GM19351 (cell line): ENCODE results near the gene CYP46A1.
"Not testable (repeated sequence)": the region's sequence is repeated elsewhere in the genome, so short reads cannot be mapped to it uniquely, and the experiment has no call there.

Source experiments
- ATAC-seq: cut with Tn5 transposase; IDR thresholded peaks from one replicate; pipeline ENCODE4 v1.9.1; 2021; ENCODE audit warnings: mild to moderate bottlenecking, moderate library complexity; ENCODE audit not compliant: unreplicated experiment

CYP46A1 gene

DNA sequence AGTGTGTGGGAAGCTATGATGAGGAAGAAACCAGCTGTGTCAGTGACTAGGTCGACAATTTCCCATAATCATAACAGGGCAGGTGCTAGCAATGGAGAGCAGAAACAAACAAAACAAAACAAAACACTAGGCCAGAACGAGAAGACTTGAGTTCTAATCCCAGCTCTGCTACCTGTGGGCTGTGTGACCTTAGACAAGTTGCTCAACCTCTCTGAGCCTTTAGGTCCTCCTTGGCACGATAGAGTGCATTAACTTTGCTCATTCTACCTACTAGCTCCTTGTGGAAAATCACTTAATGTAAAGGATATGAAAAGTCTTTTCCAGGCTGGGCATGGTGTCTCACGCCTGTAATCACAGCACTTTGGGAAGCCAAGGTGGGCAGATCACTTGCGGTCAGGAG lies 27.9 kb upstream of the CYP46A1 start:
- ATAC-seq: no peak

DNA sequence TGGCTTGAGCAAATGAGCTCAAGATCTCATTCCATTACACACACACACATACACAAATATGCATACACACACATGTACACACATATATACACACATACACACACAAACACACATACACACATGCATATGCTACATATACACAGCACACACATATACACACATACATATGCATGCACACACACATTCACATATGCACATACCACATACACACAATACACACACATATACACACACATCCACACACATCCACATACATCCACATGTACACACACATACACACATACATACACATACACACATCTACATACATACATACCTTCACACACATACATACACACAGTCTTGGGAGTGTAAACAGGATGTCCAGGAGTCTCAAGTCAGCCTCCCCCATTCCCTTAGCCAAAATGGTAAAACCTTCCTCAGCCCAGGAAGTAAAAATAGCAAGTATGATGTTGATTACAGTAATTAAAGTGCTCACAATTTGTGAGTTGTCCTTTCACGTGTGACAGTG lies 26.4 kb upstream of the CYP46A1 start:
- no peak for ATAC-seq

DNA sequence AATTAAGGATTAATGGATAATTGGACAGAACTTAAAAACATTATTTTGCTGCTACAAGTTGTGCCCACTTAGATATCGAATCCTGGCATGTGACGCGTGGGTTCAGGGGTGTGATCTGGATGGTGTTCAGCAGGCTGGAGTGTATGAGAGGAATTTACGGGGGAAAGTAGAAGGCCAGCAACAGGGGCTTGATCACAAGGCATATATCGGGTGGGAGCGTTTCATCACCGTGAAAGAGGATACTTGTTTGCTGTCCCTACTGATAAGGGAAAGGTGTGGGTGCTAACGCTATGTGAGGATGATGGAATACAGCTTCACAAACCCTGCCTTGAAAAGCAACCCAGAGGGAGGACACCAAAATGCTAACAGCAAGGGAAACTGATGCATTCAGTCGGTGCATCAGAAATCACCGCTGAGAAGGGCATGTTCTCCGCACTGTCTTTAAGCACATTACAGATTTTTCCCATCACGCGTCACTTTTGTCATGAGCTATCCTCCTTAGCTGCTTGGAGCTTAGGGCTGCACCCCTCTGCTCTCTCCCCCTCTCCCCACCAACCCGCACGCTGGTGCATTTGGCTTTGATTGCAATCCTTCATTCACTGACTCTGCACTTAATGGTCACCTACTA lies 25.8 kb upstream of the CYP46A1 start:
- no peak for ATAC-seq

DNA sequence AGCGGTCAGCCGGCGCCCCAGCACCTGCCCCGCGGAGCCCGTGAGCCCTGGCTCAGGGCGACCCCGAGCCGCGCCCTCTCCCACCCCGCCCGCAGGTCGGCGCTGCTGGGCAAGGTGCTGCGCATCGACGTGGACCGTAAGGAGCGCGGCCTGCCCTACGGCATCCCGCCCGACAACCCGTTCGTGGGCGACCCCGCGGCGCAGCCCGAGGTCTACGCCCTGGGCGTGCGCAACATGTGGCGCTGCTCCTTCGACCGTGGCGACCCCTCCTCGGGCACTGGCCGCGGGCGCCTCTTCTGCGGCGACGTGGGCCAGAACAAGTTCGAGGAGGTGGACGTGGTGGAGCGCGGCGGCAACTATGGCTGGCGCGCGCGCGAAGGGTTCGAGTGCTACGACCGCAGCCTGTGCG lies 24.8 kb upstream of the CYP46A1 start:
- ATAC-seq: no peak

DNA sequence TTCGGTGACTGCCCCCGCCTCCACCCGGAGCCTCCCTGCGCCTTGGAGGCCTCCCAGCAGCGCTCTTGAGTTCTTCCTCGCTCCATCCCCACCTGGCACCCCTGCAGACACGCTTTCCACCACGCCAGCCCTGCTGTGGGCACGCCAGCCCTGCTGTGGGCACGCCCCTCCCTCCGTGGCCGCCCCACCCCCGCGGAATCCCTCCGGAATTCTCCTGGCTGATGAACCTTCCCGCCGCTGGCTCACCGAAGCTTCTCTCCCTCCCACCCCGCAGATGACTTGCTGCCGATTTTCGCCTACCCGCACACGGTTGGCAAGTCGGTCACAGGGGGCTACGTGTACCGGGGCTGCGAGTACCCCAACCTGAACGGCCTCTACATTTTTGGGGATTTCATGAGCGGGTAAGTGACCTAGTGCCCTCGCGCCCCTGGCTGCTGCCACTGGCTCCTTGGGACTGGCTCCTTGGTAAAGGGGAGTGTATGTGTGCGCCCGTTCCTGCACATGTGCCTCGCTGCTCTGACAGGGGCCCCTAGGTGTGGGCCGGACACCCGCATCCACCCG lies 24.0 kb upstream of the CYP46A1 start:
- no peak for ATAC-seq

DNA sequence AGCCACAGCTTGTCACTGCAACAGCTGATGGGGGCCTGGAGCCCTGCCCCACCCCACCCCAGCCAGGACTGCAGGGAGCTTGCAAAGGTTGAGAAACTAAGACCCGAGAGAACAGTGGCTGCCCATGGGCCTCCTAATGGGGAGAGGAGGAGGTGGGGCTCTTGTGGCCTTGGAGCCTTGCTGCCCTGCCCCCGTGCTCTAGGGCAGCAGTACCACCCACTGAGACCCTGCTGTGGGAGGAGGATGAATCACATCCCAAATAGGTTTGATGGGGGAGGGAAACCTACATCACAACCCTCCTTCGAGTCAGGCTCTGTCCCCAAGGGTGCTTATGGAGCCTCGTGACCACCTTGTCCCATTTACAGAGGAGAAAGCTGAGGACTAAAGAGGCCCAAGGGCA lies 23.3 kb upstream of the CYP46A1 start:
- ATAC-seq: no peak

DNA sequence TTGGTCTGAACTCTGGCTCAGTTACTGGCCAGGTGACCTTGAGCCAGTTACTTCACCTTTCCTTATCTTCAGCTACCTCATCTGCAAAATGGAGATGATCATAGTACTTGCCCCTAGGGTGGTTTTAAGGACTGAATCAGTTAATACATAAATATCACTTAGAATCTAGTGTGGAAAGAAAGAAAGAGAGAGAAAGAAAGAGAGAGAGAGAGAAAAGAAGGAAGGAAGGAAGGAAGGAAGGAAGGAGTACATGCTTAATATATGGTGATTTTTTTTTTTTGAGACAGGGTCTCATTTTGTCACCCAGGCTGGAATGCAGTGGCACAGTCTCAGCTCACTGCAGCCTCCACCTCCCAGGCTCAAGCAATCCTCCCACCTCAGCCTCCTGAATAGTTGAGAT lies 22.9 kb upstream of the CYP46A1 start:
- ATAC-seq: not testable (repeated sequence)

DNA sequence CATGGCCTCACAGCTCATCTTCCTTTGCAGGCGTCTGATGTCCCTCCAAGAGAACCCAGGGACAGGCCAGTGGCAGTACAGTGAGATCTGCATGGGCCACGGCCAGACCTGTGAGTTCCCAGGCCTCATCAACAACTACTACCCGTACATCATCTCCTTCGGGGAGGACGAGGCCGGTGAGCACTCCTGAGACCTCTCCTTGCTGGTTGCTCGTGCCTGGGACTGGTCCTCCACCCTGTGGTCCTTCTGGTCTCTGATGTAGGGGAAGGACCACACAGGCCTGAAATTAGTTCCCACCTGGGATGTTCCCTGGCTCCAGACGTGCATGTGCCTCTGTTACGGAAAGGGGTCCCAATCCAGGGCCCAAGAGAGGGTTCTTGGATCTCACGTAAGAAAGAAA lies 21.3 kb upstream of the CYP46A1 start:
- no peak for ATAC-seq

DNA sequence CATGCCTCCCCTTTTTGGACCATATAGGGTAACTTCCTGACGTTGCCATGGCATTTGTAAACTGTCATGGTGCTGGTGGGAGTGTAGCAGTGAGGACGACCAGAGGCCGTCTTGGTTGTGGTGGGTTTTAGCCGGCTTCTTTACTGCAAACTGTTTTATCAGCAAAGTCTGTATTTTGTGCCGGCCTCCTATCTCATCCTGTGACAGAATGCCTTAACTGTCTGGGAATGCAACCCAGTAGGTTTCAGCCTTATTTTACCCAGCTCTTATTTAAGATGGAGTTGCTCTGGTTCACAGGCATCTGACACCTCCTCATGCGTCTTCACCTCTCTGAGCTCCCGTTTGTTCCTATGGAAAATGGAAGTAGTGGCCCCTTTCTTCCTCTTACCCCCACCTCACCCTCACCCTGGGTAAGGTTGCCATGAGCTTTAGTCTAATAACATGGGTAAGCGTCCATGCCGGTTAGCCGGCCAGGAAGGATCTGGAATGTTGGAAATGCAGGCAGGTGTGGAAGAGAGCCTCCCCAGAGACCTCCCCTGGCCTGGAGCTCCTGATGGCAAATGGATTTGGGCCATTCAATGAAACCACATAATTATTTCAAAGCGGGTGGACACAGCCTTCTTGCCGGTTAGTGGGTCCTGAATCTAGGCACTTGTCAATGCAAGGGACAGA lies 20.6 kb upstream of the CYP46A1 start:
- ATAC-seq: no peak

DNA sequence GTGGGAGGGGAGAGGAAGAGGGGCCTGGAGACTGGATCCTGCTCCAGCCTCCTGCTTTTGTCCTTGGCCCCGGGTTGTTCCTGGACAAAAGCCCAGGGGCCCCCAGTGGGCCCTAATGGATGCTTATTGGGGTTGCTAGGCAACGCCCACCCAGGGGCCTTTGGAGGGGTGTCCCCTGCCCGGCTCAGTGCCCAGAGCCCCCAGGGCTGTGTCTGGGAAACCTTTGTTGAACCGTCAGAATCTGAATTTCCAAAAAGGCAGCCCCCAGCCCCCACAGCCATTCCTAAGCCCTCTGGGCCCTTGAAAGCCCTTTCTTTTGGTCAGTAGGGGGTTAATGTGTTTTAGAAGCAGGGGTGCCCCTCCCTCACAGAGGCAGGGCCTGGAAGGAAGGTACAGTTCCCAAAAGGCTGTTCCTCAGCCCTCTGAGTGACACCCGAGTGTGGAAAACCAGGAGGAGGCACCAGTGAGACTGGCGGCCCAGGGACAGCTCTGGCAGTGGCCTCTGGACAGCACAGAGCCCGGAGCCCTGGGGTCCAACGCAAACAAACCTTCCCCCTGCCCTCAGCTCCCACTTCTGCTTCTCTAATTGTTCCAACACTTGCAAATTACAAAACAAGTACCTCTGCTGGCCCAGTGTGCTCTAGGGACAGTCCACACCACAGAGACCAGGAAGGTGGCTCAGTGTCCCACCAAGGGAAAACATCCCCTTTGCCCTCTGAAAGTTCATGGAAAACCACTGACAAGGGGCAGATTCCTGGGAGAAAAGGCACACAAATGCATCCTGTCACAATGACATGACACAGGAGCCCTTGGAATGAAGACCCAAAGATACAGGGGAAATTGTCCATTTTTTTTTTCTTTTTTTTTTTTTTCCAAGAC lies 19.8 kb upstream of the CYP46A1 start:
- ATAC-seq: peak; percentile 26

DNA sequence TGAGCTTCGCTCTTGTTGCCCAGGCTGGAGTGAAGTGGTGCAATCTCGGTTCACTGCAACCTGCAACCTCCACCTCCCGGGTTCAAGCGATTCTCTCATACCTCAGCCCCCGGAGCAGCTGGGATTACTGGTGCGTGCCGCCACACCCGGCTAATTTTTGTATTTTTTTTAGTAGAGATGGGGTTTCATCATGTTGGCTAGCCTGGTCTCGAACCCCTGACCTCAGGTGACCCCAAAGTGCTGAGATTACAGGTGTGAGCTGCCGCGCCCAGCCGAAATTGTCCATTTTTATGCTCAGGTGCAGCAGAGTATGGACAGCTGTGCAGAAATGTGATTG lies 19.2 kb upstream of the CYP46A1 start:
- peak; percentile 57 for ATAC-seq

DNA sequence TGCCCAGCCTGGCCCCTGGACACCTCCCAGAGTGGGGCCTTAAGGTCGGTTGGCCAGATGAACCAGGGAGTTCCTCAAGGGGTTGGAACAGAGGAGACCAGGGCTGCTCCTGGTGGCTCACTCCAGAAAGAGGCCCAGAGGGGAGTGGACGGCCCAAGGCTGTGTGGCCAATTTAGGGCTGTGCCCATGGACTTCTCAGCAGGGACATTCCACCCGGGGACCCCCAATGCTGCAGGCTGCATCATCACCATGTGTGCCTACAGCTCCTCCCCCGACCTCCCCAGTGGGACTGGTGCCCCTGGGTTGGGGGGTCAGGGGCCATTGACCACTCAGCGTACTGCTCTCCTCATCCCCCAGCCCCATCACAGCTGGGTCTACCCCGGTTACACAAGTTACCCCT lies 17.6 kb upstream of the CYP46A1 start:
- no peak for ATAC-seq

DNA sequence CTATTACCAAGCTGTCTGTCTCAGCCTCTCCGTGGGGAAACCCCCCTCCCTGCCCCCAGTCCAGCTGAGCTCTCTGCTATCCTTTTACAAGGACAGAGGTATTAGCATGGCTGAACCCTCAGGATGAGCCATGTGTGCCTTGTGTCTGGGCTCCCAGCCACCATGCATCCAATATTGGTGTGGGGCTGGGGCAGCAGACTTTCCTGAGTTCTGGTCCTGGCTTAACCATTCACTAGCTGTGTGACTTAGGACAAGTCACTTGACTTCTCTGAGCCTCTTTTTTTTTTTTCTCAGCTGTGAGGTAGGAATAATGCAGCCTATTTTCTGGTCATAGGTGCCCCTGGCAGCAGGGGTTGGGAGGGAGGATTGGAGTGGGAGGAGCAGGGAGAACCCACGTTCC lies 17.1 kb upstream of the CYP46A1 start:
- ATAC-seq: no peak

DNA sequence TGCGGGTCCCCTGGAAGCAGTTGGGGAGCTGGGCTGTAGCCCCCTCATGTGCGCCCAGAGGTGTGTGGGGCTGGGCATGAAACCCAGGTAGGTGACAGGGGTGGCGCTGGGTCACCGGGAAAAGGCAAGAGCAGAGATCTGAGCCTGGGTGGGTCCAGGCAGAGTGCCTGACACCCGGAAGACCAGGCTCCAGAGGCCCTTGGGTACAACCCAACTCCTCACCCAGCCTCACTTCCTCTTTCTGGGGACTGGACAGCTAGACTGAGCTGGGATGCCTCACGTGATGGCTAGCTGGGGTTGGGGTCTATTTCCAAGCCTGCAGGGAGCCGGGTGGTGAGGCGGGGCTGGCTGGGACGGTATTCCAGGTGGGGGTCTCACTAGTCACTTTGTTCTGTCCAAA lies 16.3 kb upstream of the CYP46A1 start:
- no peak for ATAC-seq

DNA sequence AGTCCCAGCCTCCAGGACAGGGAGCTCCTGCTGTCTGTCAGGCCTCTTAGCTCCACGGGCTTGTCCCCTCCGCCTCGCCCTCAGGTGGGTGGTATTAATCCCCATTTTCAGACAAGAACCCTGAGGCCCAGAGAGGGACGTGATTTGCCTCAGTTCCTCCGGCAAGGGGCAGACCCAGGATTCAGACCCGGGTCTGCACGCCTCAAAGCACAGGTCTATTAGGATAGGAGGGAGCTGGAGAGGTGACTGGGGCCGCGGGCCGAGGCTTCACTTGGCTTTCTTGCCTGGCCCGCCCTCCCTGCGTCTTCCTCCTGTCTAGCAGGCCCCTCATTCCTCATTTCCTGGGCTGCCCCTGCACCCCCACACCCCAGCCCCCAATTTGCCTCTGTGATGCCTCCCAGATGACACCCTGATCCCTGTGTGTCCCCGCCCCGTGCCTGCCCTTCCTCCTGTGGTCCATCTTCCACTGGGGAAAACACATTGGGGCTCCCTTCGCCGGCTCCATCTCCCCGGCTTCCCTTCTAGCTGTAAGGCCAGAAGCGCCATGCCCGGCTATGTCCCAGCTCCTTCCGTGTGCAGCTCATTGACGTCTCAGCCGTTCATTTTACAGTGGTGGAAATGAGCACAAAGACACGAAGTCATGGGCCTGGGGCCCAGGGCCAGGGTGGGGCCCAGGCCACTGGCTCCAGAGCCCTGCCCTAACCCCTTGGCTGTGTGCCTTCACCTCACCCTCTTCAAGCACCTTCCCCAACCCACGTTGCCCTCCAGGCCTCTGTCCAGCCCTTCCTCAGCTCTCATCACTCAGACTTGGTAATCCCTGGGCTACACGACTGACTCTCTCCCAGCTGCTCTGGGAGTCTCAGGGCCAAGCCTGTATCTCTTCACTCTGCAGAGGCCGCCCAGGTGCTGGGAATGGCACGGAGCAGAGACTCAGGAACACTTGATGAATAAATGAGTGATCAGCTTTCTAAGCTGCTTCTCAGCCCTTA lies 15.5 kb upstream of the CYP46A1 start:
- no peak for ATAC-seq

DNA sequence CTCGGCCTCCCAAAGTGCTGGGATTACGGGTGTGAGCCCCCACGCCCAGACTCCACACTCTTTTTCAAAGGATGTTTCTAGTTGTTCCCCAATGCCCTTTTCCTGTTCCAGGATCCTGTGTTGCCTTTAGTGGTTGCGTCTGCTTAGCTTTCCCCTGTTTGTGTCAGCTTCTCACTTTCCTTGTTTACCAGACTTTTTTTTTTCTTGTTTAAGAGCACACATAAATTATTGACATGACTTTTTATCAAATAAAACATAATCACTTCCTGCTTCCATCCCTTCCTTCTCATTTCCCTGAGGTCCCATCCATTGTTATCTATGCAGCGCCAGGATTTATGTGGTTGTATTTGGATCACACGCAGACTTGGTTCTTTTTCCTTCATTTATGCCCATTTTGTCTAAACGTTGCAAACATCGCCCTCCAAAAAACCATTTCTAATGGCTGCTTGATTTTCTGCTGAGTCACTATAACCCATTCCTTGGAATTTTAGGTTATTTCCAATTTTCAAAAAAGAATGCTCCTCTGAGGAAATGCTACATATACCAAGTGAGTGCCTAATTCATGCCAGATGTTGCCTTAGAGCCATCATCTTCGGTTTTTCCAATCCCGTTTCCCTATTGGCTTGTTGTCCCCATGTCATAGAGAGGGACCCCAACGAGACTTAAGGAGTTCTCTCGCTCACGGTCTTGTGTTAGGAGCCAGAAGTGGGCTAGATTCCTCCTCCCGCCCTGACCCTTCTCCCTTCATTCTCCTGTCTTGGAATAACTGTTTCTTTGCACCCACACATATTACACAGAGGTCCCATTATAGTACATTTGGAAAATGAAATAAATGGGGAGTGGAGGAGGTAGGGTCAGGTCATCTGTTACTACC lies 13.5 kb upstream of the CYP46A1 start:
- ATAC-seq: no peak

DNA sequence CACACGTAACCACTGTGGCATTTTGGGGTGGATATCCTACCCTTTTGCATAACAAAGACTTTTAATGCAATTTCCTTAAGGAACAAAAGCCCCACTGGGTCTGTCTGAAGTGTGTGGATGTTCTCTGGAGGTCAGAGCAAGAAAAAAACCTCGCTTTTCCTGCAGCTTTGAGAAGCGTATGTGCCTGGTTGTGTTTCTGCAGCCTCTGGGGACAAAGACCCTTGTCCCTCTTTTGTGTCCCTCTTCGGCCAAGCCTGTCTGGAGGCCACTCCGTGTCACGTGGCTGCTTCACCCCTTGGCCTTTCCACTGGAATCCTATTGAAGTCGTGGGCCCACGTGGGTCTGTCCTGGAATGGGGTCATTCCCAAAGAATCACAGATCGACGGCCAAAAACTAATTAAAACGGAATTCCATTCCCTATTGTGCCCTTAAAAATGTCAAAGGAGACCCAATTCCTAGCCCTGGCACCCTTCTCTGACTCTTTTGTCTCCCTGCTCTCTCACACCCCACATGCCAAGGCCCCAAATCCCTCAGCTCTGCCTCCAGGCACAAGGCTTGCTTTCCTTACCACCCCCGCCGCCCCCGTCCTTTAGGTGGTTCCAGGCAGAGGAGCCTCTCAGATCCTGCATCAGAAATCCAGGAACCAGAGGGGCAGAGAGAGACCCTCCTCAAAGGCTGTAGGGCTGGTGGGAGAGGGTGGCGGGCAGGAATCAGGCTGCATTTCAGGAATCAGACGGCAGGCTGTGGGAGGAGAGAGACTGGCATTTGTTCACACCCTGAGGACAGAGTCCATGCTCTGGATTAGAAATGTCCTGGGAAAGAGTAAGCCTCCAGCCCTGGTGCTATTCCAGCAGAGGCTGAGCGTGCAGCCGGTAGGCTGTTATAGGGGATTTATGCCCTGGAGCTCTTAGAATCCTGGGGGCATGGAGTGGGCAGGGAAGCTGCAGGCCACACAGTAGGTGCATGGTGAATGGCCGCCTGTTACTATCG lies 12.6 kb upstream of the CYP46A1 start:
- ATAC-seq: no peak
